CD4-positive, alpha-beta T cell treated with Interleukin-2 at 100 ng/mL for 4 hours (primary cell): ENCODE results near the gene GOLGA8S.
"Not testable (repeated sequence)": the region's sequence is repeated elsewhere in the genome, so short reads cannot be mapped to it uniquely, and the experiment has no call there.

Source experiments
- DNase-seq: peaks from one replicate; pipeline ENCODE4 v3.0.0-alpha.2; 2020; ENCODE audit warnings: low spot score

GOLGA8S gene

GRCh38 chr15:23354448-23354847, at the start of gene GOLGA8S:
Gene GOLGA8S, plus strand, starts transcription at chr15:23354748. Its CDS starts 62 bp downstream, at chr15:23354810.
- not testable (repeated sequence) for DNase-seq

- not testable (repeated sequence) for DNase-seq
Observed at GRCh38 chr15:23304805-23305204, 49.7 kb upstream of the GOLGA8S start.

- DNase-seq: not testable (repeated sequence)
Observed at GRCh38 chr15:23305921-23306320, 48.6 kb upstream of the GOLGA8S start.

GRCh38 chr15:23311233-23311632, 43.3 kb upstream of the GOLGA8S start:
- not testable (repeated sequence) for DNase-seq

GRCh38 chr15:23334096-23334495, 20.5 kb upstream of the GOLGA8S start, which contains the start of gene GOLGA6L26:
Gene GOLGA6L26, minus strand, starts transcription at chr15:23334196. Its CDS starts 61 bp downstream, at chr15:23334135.
- DNase-seq: not testable (repeated sequence)

- not testable (repeated sequence) for DNase-seq
Observed at GRCh38 chr15:23362622-23363021, 8.1 kb downstream of the GOLGA8S start.

GRCh38 chr15:23364261-23364660, 9.7 kb downstream of the GOLGA8S start:
- not testable (repeated sequence) for DNase-seq

GRCh38 chr15:23370578-23370977, 16.0 kb downstream of the GOLGA8S start:
- DNase-seq: no peak

GRCh38 chr15:23371134-23371533, 16.6 kb downstream of the GOLGA8S start:
- DNase-seq: not testable (repeated sequence)

- DNase-seq: not testable (repeated sequence)
Observed at GRCh38 chr15:23371868-23372267, 17.3 kb downstream of the GOLGA8S start.

- DNase-seq: no peak
Observed at GRCh38 chr15:23372284-23372683, 17.7 kb downstream of the GOLGA8S start.

GRCh38 chr15:23372891-23373600, 18.5 kb downstream of the GOLGA8S start:
- DNase-seq: not testable (repeated sequence)

- DNase-seq: not testable (repeated sequence)
Observed at GRCh38 chr15:23374226-23374625, 19.7 kb downstream of the GOLGA8S start.

- DNase-seq: not testable (repeated sequence)
Observed at GRCh38 chr15:23378946-23379345, 24.4 kb downstream of the GOLGA8S start.

GRCh38 chr15:23380700-23381099, 26.2 kb downstream of the GOLGA8S start:
- not testable (repeated sequence) for DNase-seq

GRCh38 chr15:23381192-23381591, 26.6 kb downstream of the GOLGA8S start:
- DNase-seq: not testable (repeated sequence)

- no peak for DNase-seq
Observed at GRCh38 chr15:23384371-23384770, 29.8 kb downstream of the GOLGA8S start.

GRCh38 chr15:23385886-23386430, 31.4 kb downstream of the GOLGA8S start:
- DNase-seq: no peak

- DNase-seq: no peak
Observed at GRCh38 chr15:23387621-23388190, 33.2 kb downstream of the GOLGA8S start.

GRCh38 chr15:23395030-23395692, 40.6 kb downstream of the GOLGA8S start:
- DNase-seq: no peak

- no peak for DNase-seq
Observed at GRCh38 chr15:23395832-23396231, 41.3 kb downstream of the GOLGA8S start.

GRCh38 chr15:23397779-23398178, 43.2 kb downstream of the GOLGA8S start:
- DNase-seq: no peak

GRCh38 chr15:23398357-23398756, 43.8 kb downstream of the GOLGA8S start:
- not testable (repeated sequence) for DNase-seq
